GM18873 (cell line): Measurements from ENCODE around the gene CXXC5.
"Not testable (repeated sequence)": the region's sequence is repeated elsewhere in the genome, so short reads cannot be mapped to it uniquely, and the experiment has no call there.

ENCODE experiments used
- ATAC-seq: cut with Tn5 transposase; IDR thresholded peaks from one replicate; pipeline ENCODE4 v1.9.1; 2021; ENCODE audit warnings: mild to moderate bottlenecking, moderate library complexity, moderate number of reproducible peaks; ENCODE audit not compliant: unreplicated experiment, low FRiP score

CXXC5 gene

DNA sequence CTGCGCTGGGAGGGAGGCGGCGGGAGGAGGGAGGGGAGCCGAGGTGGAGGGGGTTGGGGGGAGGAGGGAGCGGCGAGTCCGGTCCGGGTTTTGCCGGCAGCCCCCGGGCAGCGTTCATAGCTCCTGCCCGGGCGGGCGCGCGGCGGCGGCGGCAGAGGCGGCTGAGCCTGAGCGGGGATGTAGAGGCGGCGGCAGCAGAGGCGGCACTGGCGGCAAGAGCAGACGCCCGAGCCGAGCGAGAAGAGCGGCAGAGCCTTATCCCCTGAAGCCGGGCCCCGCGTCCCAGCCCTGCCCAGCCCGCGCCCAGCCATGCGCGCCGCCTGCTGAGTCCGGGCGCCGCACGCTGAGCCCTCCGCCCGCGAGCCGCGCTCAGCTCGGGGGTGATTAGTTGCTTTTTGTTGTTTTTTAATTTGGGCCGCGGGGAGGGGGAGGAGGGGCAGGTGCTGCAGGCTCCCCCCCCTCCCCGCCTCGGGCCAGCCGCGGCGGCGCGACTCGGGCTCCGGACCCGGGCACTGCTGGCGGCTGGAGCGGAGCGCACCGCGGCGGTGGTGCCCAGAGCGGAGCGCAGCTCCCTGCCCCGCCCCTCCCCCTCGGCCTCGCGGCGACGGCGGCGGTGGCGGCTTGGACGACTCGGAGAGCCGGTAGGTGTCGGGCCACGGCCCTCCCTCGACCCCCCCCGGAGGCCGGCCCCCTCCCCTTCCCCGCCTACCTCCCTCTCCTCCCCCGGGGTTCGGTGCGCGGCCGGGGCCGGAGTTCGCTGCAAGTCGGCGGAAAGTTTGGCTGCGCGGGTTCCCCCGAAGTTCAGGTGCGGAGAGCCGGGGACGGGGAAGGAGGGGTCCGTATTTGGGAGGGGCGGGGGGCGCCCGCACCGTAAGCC, at the start of gene CXXC5:
TSS of gene CXXC5 (plus strand) at position 145 of the 877 bp plus-strand sequence. CDS start 32,175 bp downstream, outside the sequence.
- ATAC-seq: no peak

GRCh38 chr5:139598601-139598965, 49.6 kb upstream of the CXXC5 start:
- ATAC-seq: not testable (repeated sequence)

- no peak for ATAC-seq
These were observed 47.7 kb upstream of the CXXC5 start for GRCh38 chr5:139600336-139600949.

DNA sequence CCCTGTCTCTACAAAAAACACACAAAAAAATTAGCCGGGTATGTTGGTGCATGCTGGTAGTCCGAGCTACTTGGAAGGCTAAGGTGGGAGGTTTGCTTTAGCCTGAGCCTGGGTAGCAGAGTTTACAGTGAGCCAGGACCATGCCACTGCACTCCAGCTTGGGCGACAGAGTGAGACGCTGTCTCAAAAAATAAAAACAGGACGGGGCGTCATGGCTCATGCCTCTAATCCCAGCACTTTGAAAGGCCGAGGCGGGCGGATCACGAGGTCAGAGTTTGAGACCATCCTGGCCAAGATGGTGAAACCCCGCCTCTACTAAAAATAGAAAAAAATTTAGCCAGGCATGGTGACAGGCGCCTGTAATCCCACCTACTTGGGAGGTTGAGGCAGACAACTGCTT, 46.7 kb upstream of the CXXC5 start:
- ATAC-seq: no peak

- not testable (repeated sequence) for ATAC-seq
These were observed 46.2 kb upstream of the CXXC5 start for GRCh38 chr5:139601948-139602347.

- ATAC-seq: no peak
These were observed 42.3 kb upstream of the CXXC5 start for GRCh38 chr5:139605887-139606286.

DNA sequence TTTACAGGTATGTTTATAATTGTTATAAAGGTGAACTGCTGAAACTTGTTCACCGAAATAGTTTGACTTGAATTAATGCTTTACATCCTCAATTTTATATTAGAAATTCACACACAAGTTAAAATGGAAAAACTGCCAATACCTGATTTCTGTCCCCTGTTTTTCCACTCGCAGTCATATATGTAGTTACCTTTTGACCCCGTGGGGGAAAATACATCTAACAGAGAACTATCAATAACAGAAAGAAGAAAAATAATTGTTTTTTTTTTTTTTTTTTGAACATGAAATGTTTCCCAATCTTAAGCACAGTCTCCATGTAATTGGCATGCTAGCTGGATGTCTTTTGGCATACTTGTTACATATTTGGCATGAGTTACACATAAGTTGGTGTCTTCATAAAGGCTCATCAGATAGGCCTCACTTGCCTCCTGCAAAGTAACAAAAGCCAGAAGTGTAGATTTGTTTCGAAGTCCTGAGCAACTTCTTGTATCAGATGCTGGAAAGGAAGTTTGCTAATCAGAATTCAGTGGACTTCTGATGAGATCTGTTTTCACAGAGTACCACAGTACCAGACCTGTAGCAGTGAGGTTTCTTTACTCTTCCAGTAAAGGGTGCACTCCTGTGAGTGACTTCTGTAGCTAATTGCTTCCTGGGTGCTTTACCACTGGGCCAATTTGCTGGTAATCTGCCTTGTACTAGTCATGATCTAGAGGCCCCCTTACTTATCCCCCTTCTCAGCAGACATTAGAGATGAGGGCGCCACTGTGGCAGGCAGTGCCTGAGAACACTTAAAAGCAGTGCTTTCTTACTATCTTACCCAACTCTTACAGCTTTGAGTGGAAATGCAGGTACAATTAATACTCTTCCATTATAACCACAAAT, 36.2 kb upstream of the CXXC5 start:
- ATAC-seq: no peak

DNA sequence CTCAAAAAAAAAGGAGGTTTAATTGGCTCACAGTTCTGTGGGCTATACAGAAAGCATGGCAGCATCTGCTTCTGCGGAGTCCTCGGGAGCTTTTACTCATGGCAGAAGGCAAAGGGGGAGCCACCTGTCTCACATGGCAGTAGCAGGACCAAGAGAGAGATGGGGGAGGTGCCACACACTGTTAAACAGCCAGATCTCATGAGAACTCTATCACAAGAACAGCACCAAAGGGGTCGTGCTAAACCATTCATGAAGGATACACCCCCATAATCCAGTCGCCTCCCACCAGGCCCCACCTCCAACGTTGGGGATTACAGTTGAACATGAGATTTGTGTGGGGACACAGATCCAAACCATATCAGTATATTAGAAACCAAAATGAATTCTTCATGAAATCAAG, 28.3 kb upstream of the CXXC5 start:
- ATAC-seq: no peak

- ATAC-seq: not testable (repeated sequence)
These were observed 22.8 kb upstream of the CXXC5 start for GRCh38 chr5:139625398-139625797.

GRCh38 chr5:139630855-139631254, 17.3 kb upstream of the CXXC5 start:
- no peak for ATAC-seq

DNA sequence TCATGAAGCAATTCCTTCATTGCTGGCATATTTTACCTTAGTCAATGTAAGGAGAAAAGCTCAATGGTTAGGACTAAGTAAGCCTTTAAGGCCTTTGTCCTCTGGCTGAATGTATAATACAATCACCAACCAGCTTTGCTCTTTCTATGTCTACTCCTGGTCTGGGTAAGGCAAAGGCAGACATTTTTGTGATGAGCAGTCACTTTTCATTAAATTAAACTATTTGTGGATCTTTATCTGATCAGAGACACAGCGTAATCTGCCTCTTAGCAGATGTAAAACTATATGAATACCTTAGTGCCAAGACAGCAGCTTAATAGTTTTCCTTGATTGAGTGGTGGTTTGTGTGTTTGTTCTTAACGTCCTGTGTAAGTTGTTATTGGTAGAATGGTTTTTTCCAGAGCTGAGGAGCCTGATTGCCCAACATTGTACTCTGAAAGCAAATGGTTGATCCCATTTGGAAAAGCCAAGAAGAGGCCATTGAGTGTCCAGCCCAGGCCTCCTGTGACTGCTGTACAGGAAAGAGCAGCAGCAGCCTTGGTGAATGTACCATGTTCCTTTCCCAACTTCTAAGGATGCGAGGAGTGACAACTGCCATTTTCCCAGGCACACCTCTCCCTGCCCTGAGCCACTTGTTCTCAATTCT, 16.5 kb upstream of the CXXC5 start:
- ATAC-seq: no peak

DNA sequence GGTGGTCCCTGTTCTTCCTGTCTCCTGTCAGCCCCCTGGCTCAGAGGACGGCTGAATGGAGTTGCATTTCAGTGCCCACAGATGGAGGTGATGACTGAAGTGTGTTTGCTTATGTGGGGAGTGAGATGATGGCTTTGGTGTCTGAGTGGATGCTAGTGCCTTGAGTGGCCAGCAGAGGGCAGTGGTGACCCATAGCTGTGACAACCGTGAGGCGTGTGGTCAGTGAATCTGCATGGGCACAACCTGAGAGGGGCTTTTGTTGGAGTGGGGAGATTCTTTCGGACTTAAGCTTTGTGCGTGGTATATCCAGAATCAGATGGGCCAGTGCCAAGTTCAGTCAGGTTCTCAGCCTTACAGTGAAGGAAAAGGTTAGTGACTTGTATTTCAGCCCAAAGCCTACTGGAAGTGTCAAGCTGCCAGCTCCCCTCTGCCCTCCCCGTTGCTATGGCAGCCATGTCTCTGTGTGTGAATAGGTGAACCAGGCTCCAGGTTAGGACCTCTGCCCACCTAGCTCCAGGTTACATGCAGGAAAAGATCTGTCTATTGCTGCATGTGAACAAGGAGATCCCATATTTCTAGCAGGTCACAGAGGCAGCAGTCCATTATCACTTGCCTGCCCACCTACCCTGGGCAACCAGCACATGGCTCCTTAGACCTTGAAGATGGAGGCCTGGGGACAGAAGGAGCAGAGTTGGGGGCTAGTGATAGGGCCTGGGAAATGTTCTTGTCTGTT, 14.7 kb upstream of the CXXC5 start:
- no peak for ATAC-seq

GRCh38 chr5:139634028-139634325, 14.2 kb upstream of the CXXC5 start:
- no peak for ATAC-seq

- ATAC-seq: no peak
These were observed 13.6 kb upstream of the CXXC5 start for GRCh38 chr5:139634541-139634940.

DNA sequence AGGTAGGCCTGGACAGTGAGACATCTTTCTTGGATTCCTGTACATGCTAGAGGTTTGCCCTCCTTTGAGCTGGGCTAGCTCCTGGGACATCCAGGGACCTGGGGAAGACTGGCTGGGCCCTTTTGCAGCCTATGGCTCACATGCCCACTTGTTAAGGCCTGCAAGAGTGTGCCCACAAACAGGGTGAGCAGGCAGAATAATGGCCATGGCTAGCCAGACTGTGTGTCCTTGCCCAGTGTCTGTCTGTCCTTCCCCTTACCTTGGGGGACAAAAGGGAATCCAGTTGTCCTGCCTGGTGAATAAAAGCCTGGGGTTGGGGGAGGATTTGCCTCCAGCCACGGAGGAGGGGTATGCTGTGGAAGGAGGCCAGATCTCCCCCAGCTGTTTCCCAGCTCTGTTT, 13.0 kb upstream of the CXXC5 start:
- no peak for ATAC-seq

- no peak for ATAC-seq
These were observed 12.4 kb upstream of the CXXC5 start for GRCh38 chr5:139635606-139636206.

DNA sequence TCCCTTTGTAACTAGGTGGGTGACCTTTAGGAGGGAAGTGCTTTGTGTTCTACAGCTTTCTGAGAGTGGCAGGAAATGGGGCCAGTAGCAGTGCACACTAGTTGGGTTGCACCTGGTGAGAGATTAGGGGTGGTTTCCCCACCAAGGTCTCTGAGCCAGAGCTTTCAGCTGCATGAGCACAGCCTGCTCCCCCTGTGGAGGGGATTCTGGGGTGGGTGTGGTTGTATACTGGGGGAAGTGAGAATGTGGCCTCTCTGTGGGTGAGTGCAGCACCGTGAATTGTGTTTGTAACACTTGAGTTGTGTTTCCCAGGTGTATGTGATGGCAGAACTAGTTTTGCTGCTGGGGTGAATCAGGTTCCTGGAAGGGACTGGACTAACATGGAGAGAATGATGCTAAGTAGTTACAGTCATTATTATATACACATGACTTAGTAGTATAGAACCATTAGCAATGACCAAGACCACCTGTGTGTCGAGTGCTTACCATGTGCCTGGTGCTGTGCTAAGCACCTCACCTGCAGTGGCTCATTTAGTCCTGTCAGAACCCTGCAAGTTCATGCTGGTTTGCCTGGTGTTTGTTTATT, 11.8 kb upstream of the CXXC5 start:
- ATAC-seq: peak; percentile 82

GRCh38 chr5:139636975-139637408, 11.2 kb upstream of the CXXC5 start:
- ATAC-seq: no peak

DNA sequence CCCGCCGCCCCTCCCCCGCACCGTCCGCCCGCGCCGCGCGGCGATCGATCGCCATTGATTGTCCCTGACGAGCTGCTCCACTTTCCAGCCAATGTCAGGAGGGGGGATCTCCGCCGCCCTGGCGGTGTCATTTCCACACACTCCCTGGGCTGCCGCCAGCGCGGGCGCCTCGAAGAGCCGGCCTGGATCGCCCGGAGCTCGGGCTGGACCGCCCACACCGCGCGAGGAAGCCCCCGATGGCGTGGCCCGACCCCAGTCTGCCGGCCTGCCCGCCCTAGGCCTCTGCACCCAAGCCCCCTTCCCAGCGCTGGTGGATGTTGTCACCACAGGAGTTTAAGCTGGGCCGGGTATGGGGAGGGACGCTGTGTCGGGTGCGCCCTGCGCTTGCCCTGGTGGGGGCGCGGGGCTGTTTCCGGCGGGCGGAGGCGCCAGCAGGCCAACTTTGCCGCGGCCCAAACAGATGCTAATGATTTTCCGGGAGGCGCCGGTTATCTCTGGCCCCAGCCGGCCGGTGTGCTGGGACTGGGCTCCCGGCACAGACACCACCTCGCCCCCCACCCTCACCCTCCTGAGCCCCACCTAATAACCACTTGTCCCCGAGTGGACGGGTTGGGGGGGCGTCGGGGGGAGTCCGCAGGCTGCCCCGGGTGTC, 10.6 kb upstream of the CXXC5 start:
- ATAC-seq: no peak
